ENCODE results near the gene NUDT16L1.

The NUDT16L1 gene

GRCh38 chr16:4689864-4690704, 3.3 kb upstream of the NUDT16L1 start:
- no peak overlapping the region for H3K9ac ChIP-seq
- H3K36me3 ChIP-seq (ENCODE audit: control insufficient read depth, insufficient read depth, low read length): no peaks in the 10 kb centered on the region
- H3K27me3 ChIP-seq (ENCODE audit: control insufficient read depth, insufficient read depth, low read length): no peaks in the 10 kb centered on the region
- TF ChIP-seq, protein P1, sequence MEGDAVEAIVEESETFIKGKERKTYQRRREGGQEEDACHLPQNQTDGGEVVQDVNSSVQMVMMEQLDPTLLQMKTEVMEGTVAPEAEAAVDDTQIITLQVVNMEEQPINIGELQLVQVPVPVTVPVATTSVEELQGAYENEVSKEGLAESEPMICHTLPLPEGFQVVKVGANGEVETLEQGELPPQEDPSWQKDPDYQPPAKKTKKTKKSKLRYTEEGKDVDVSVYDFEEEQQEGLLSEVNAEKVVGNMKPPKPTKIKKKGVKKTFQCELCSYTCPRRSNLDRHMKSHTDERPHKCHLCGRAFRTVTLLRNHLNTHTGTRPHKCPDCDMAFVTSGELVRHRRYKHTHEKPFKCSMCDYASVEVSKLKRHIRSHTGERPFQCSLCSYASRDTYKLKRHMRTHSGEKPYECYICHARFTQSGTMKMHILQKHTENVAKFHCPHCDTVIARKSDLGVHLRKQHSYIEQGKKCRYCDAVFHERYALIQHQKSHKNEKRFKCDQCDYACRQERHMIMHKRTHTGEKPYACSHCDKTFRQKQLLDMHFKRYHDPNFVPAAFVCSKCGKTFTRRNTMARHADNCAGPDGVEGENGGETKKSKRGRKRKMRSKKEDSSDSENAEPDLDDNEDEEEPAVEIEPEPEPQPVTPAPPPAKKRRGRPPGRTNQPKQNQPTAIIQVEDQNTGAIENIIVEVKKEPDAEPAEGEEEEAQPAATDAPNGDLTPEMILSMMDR (IDR thresholded peaks at IDR 0.05): no peak
- no peak overlapping the region for H3K4me3 ChIP-seq (ENCODE audit: low read depth, low read length)
- H3K9me3 ChIP-seq (ENCODE audit: control insufficient read depth, low read length): no peaks in the 10 kb centered on the region
- no peaks in the 10 kb centered on the region for H3K4me1 ChIP-seq
- H3K27ac ChIP-seq: no peak overlapping the region
- no peak overlapping the region for H3K4me2 ChIP-seq (ENCODE audit: low read length)
- H3K79me2 ChIP-seq: no peaks in the 10 kb centered on the region
- no peak overlapping the region for H2AFZ ChIP-seq

DNA sequence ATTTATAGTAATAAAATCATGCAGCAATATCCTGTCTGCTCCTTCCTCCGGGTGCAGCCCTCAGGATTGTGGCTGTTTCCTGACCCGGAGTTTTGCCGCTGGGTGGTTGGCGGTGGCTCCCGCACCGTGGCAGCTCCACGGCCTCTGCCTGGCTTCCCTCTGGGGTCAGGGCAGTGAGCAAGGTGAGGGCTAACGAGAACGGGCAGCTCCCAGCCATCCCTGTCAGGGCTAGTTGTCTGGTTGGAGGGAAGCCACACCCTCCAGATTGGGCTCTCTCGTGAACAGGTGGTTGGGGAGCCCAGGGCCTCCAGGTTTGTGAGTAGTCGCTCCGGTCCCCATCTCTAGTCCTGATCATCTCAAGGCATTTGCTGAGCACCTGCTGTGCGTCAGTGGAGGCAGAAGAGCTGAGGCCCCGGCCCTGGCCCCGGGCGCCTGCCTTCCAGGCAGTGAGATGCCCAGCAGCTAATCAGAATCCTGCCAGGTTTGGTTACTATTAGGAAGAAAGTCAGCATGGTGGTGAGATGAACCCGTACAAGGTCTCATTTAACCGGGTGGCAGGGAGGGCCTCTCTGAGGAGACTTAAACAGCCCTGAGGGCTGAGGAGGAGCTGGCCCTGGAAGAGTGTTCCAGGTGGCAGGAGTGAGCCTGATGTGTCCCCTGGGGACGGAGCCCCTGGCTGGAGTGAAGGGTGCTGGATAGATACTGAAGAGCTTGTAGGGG, 2.3 kb upstream of the NUDT16L1 start:
- TF ChIP-seq, protein P1 (IDR thresholded peaks at IDR 0.05): no peak
- Histone ChIP-seq H3K4me1 (no peaks in the 10 kb centered on the region), H3K27me3 (ENCODE audit: control insufficient read depth, insufficient read depth, low read length) (no peaks in the 10 kb centered on the region), H3K79me2 (no peaks in the 10 kb centered on the region), H3K9ac (no peak overlapping the region), H3K4me2 (ENCODE audit: low read length) (no peak overlapping the region), H3K4me3 (ENCODE audit: low read depth, low read length) (no peak overlapping the region), H3K27ac (no peak overlapping the region), H3K9me3 (ENCODE audit: control insufficient read depth, low read length) (no peaks in the 10 kb centered on the region), H2AFZ (no peak overlapping the region), H3K36me3 (ENCODE audit: control insufficient read depth, insufficient read depth, low read length) (no peaks in the 10 kb centered on the region)

DNA sequence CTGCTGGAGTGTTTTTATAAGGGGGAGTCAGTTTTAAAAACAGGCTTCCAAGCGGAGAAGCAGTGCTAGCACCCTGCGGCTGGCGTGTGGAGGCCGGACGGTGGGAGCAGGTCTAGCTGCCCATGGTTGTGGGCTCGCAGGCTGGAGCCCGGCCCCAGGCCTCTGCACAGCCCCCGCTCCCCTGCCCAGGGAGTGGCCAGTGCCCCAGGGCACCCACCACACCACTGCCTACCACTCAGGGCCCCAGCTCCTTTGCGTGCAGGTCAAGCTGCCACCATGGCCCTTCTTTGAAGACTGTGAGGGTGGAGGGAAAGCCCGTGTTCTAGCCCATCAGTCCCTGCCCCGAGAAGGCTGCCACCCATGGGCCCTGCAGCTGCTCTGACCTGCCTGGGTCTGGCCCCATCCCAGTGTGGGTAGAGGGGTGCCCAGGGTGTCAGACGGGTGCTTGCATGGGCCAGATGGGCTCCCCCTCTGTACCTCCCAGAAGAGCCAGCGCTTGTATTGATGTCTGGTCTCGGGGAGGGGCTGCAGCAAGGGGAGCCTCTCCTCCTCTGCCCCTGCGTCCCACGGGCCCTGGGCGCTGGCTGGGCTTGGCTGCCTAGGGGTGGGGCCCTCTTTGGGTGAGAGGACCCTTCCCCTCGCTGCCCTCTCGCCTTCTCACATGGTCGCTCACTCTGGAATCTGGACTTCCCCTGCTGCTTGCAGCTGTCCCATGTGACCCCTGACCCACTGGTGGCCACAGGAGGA, 1.5 kb upstream of the NUDT16L1 start:
- no peaks in the 10 kb centered on the region for H3K27me3 ChIP-seq (ENCODE audit: control insufficient read depth, insufficient read depth, low read length)
- no peak overlapping the region for H3K4me2 ChIP-seq (ENCODE audit: low read length)
- H3K27ac ChIP-seq: no peak overlapping the region
- H3K4me3 ChIP-seq (ENCODE audit: low read depth, low read length): no peak overlapping the region
- no peaks in the 10 kb centered on the region for H3K4me1 ChIP-seq
- no peak overlapping the region for H2AFZ ChIP-seq
- H3K36me3 ChIP-seq (ENCODE audit: control insufficient read depth, insufficient read depth, low read length): no peaks in the 10 kb centered on the region
- H3K79me2 ChIP-seq: no peaks in the 10 kb centered on the region
- TF ChIP-seq, protein P1 (IDR thresholded peaks at IDR 0.05): no peak
- no peak overlapping the region for H3K9ac ChIP-seq
- H3K9me3 ChIP-seq (ENCODE audit: control insufficient read depth, low read length): no peaks in the 10 kb centered on the region

GRCh38 chr16:4692460-4693295, 684 bp upstream of the NUDT16L1 start:
- no peaks in the 10 kb centered on the region for H3K79me2 ChIP-seq
- TF ChIP-seq, protein P1 (IDR thresholded peaks at IDR 0.05): no peak
- no peaks in the 10 kb centered on the region for H3K27me3 ChIP-seq (ENCODE audit: control insufficient read depth, insufficient read depth, low read length)
- H3K4me2 ChIP-seq (ENCODE audit: low read length): peak overlapping the region; percentile 84
- no peaks in the 10 kb centered on the region for H3K36me3 ChIP-seq (ENCODE audit: control insufficient read depth, insufficient read depth, low read length)
- no peak overlapping the region for H3K27ac ChIP-seq
- H3K9me3 ChIP-seq (ENCODE audit: control insufficient read depth, low read length): no peaks in the 10 kb centered on the region
- H3K4me3 ChIP-seq (ENCODE audit: low read depth, low read length): peak overlapping the region; percentile 63
- H3K4me1 ChIP-seq: no peaks in the 10 kb centered on the region
- H3K9ac ChIP-seq: no peak overlapping the region
- H2AFZ ChIP-seq: peak overlapping the region; percentile 68
